DOHH2 (cell line): Measurements from ENCODE around the gene RAB5IF.

Experiments used
- EZH2phosphoT487 ChIP-seq: fragments of 200-600 bp; sonication (generic); IDR thresholded peaks from 2 replicates; pipeline ENCODE4 v1.6.1; 2017; ENCODE audit warnings: borderline replicate concordance, mild to moderate bottlenecking, antibody characterized with exemption, low read length, moderate library complexity, mixed read lengths
- TF ChIP-seq, protein P1 (sequence below): fragments of 200-600 bp; sonication (generic); IDR thresholded peaks from one replicate; pipeline ENCODE4 v1.5.1; 2014; ENCODE audit warnings: antibody characterized with exemption, mild to moderate bottlenecking, low read depth, low read length; ENCODE audit not compliant: poor library complexity, severe bottlenecking

GRCh38 chr20:36569847-36570429 is 35.6 kb upstream of the RAB5IF start:
- TF ChIP-seq, protein P1, sequence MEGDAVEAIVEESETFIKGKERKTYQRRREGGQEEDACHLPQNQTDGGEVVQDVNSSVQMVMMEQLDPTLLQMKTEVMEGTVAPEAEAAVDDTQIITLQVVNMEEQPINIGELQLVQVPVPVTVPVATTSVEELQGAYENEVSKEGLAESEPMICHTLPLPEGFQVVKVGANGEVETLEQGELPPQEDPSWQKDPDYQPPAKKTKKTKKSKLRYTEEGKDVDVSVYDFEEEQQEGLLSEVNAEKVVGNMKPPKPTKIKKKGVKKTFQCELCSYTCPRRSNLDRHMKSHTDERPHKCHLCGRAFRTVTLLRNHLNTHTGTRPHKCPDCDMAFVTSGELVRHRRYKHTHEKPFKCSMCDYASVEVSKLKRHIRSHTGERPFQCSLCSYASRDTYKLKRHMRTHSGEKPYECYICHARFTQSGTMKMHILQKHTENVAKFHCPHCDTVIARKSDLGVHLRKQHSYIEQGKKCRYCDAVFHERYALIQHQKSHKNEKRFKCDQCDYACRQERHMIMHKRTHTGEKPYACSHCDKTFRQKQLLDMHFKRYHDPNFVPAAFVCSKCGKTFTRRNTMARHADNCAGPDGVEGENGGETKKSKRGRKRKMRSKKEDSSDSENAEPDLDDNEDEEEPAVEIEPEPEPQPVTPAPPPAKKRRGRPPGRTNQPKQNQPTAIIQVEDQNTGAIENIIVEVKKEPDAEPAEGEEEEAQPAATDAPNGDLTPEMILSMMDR = no peak
- no peak for TF ChIP-seq EZH2phosphoT487
